ENCODE results near the gene HACD3.
"Not testable (repeated sequence)": the region's sequence is repeated elsewhere in the genome, so short reads cannot be mapped to it uniquely, and the experiment has no call there.

HACD3 gene

GRCh38 chr15:65599677-65600076, 69.4 kb downstream of the HACD3 start:
- no peak for FAIRE-seq

GRCh38 chr15:65603134-65603533, 72.9 kb downstream of the HACD3 start:
- DNase-seq (ENCODE audit: insufficient read length, low spot score) (no peak), FAIRE-seq (no peak)
- no peak for TF ChIP-seq POLR2A (IDR thresholded peaks at IDR 0.05; ENCODE audit: low read depth, low read length)

More at GRCh38 chr15:65599677-65600076, 69.4 kb downstream of the HACD3 start:
- DNase-seq (ENCODE audit: insufficient read length, low spot score): no peak
- TF ChIP-seq POLR2A (IDR thresholded peaks at IDR 0.05; ENCODE audit: low read depth, low read length): no peak

GRCh38 chr15:65603559-65603958, 73.3 kb downstream of the HACD3 start:
- no peak for FAIRE-seq
- no peak for TF ChIP-seq POLR2A (IDR thresholded peaks at IDR 0.05; ENCODE audit: low read depth, low read length)
- DNase-seq (ENCODE audit: insufficient read length, low spot score): no peak

- FAIRE-seq (no peak), DNase-seq (ENCODE audit: insufficient read length, low spot score) (peak; percentile 84)
- TF ChIP-seq POLR2A (IDR thresholded peaks at IDR 0.05; ENCODE audit: low read depth, low read length): peak; percentile 77
Observed at GRCh38 chr15:65610871-65611718, 80.8 kb downstream of the HACD3 start, which contains the start of gene INTS14. INTS14 (minus strand) TSS chr15:65611131; CDS start chr15:65607380, 3,751 bp downstream.

- FAIRE-seq: no peak
- no peak for TF ChIP-seq POLR2A (IDR thresholded peaks at IDR 0.05; ENCODE audit: low read depth, low read length)
- DNase-seq (ENCODE audit: insufficient read length, low spot score): no peak
Observed at GRCh38 chr15:65611888-65612615, 81.8 kb downstream of the HACD3 start.

DNA sequence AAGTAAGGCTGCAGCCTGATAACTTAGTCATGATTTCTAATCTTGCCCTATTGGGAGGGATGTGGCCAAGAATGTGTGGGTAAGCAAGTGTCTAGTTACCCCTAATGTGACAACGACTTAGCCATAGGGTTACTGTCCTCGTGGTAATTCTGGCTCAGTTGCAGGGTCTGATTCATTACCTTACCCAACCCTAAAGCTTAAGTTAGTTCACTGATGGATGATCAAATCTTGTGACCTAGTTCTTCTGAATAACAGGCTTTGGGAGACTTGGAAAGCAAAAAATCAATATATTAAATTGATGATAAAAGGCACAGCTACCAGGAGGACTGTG, 82.3 kb downstream of the HACD3 start:
- FAIRE-seq (no peak), DNase-seq (ENCODE audit: insufficient read length, low spot score) (no peak)
- no peak for TF ChIP-seq POLR2A (IDR thresholded peaks at IDR 0.05; ENCODE audit: low read depth, low read length)

GRCh38 chr15:65612949-65613744, 82.9 kb downstream of the HACD3 start:
- FAIRE-seq (no peak), DNase-seq (ENCODE audit: insufficient read length, low spot score) (no peak)
- TF ChIP-seq POLR2A (IDR thresholded peaks at IDR 0.05; ENCODE audit: low read depth, low read length): no peak

- DNase-seq (ENCODE audit: insufficient read length, low spot score): not testable (repeated sequence)
Observed at GRCh38 chr15:65615887-65616286, 85.6 kb downstream of the HACD3 start.

DNA sequence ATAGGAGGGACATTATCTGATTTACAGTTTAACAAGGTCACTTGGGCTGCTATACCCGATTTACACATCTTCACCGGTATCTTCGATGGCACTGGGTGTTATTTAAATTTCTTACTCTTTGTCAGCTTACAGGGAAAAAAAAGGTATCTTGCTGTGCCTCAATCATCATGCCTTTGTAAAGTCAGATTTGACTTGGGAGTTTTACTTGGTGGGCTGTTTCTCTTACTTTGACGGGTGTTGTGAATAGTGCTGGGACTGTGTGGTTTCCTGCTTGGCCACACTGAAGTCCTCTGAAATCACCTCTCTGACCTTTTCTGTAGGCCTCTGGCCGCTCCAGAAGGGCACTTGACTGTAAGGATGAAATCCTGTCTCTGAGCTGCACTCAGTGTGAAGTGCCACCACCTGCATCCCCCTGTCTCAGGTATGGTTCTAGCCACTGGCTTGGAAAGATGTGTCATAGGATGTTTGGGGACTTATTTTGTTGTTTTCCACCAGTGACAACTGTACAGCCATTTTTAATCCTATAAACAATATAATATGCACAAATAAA, 88.4 kb downstream of the HACD3 start:
- no peak for TF ChIP-seq POLR2A (IDR thresholded peaks at IDR 0.05; ENCODE audit: low read depth, low read length)
- FAIRE-seq (no peak), DNase-seq (ENCODE audit: insufficient read length, low spot score) (no peak)

More at GRCh38 chr15:65615887-65616286, 85.6 kb downstream of the HACD3 start:
- not testable (repeated sequence) for FAIRE-seq

DNA sequence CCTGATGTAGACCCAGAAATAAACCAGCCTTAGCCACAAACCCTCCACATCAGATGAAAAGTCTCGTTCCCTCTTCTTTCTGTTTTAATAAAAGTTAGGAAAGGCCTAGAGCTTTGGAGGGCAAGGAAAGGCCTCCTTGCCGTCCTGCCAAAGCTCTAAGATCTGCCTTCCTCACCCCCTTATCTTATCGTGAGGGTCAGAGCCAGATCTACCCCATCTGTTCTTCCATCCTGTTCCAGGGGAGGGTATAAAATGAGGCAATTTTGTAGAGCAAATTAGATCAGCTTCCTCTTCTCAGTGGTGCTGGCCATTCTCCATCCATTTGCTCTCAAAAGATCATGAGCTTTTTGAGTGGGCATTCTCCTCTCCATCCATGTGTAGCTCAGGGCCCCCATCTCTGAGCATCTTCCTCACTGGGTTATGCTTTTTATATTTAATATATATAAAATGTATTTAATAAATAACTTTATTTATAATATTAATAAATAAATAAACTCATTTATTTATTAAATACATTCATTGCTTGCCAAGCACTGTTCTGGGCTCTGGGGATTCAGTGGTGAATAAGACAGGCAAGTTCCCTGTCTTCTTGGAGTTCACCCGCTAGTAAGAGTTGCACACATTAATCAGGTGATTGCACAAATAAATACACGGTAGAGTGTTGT, 89.5 kb downstream of the HACD3 start:
- no peak for TF ChIP-seq POLR2A (IDR thresholded peaks at IDR 0.05; ENCODE audit: low read depth, low read length)
- FAIRE-seq (no peak), DNase-seq (ENCODE audit: insufficient read length, low spot score) (no peak)

DNA sequence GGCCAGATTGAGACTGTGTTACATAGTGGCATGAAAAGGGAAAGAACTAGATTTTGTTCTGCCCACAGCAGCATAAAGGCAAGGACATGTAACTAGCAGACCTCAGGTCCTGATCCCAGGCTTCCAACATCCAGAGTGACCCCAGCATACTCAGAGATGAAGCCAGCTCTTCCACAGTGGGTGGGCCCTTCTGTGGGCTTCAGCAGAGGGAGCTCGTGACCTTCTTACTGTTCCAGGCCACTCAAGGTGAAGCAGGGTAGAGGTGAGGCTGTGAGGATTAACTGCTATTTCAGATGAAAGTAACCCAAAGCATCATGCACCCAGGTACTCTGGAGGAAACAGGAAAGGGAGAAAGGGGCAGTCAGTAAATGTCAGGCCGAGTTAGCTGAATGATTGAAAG, 90.6 kb downstream of the HACD3 start:
- TF ChIP-seq POLR2A (IDR thresholded peaks at IDR 0.05; ENCODE audit: low read depth, low read length): no peak
- DNase-seq (ENCODE audit: insufficient read length, low spot score): no peak
- no peak for FAIRE-seq

DNA sequence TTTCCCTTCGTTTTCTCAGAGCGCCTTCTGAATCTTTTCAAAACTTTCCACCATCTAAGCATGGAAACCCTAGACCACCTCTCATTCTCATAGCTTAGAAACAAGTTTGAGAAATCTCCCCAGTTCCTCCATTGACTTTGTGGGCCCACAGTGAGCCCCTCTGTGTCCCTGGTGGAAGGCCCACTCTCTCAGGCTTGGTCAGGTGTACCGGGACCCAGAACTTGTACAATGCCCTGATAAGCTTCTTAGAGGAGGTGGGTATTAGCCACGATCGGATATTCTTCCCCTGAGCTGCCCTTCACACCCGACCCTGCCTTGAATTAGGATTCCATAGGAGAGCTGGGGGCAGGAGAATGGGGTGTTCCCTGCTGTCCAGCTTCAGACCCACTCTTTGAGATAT, 91.4 kb downstream of the HACD3 start, which contains the start of gene SLC24A1:
Gene SLC24A1, plus strand, starts transcription at position 301 of the 400 bp plus-strand sequence. CDS start 2,143 bp downstream, outside the sequence.
- DNase-seq (ENCODE audit: insufficient read length, low spot score): no peak
- no peak for TF ChIP-seq POLR2A (IDR thresholded peaks at IDR 0.05; ENCODE audit: low read depth, low read length)
- no peak for FAIRE-seq

DNA sequence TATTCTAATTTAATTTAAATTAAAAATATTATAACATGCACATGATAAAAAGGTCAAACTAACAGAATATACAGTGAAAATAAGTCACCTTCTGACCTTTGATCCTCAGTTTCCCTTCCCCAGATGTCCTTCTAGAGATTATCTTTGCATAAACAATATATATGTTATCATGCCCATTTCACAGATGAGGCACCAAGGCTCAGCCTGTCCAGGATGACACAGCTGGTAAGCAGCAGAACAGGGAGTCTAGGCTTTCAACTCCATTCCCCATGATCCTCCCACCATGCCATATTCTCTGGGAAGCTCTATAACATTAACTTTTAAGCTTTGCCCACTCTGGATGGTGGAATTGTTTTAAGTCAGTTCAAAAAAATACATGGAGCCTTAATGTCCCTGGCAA, 92.8 kb downstream of the HACD3 start:
- FAIRE-seq (no peak), DNase-seq (ENCODE audit: insufficient read length, low spot score) (no peak)
- no peak for TF ChIP-seq POLR2A (IDR thresholded peaks at IDR 0.05; ENCODE audit: low read depth, low read length)
